Peyer's patch (tissue), 4 donors: ENCODE results near the gene MMUT.

Source experiments
- POLR2A ChIP-seq, 2 donors: fragments of 450-650 bp; IDR thresholded peaks; one replicate each; pipeline ENCODE4 v1.5.1; 2017; ENCODE audit warnings: antibody characterized with exemption in 2 of 2, mild to moderate bottlenecking in 2 of 2, moderate library complexity in 2 of 2
- TF ChIP-seq, protein P1 (sequence below), 6 experiments: fragments of 450-650 bp in 4 of 6; fragments of 200-600 bp in 2 of 6; sonication (generic) in 1 of 6; IDR thresholded peaks; one replicate each; pipeline ENCODE4 v1.5.1; 2017 to 2019; ENCODE audit warnings: antibody characterized with exemption in 6 of 6, mild to moderate bottlenecking in 3 of 6, moderate library complexity in 1 of 6

DNA sequence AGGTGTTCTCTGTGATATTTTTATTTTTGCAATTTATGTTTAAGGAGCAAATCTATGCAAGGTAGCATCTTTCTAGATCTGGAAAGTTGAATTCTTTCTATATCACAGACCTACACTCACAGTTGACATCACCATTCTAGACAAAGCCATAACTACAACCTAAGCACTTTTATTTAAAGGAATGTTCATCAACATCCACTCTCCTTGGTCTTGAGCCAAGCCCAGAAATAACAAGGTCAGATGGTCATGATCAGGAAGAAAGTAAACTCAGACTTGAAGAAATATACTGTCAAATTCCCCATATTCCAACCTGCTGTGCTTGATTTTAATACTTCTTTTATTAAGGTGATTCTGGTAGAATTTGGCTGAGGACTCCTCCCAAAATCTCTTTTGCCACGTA lies 32.2 kb downstream of the MMUT start:
- TF ChIP-seq, protein P1, sequence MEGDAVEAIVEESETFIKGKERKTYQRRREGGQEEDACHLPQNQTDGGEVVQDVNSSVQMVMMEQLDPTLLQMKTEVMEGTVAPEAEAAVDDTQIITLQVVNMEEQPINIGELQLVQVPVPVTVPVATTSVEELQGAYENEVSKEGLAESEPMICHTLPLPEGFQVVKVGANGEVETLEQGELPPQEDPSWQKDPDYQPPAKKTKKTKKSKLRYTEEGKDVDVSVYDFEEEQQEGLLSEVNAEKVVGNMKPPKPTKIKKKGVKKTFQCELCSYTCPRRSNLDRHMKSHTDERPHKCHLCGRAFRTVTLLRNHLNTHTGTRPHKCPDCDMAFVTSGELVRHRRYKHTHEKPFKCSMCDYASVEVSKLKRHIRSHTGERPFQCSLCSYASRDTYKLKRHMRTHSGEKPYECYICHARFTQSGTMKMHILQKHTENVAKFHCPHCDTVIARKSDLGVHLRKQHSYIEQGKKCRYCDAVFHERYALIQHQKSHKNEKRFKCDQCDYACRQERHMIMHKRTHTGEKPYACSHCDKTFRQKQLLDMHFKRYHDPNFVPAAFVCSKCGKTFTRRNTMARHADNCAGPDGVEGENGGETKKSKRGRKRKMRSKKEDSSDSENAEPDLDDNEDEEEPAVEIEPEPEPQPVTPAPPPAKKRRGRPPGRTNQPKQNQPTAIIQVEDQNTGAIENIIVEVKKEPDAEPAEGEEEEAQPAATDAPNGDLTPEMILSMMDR (IDR thresholded peaks at IDR 0.05): no peak
- TF ChIP-seq POLR2A (IDR thresholded peaks at IDR 0.05): no peak
